ENCODE measurements around the gene NELFB. TPM values are rescaled to one million over a fixed set of nuclear protein-coding genes. Genes with fewer than 3 reads are reported as not detected.
A peak's percentile ranks its signal among the peaks of the same experiment; 100 is the strongest.

NELFB gene
- total and polyA plus RNA-seq, 9 of the 15 experiments (the other 6 are each of a cell fraction or from before 2014, with no cell fraction given), result 0.24 to 84.0 (median 29.7) TPM

DNA sequence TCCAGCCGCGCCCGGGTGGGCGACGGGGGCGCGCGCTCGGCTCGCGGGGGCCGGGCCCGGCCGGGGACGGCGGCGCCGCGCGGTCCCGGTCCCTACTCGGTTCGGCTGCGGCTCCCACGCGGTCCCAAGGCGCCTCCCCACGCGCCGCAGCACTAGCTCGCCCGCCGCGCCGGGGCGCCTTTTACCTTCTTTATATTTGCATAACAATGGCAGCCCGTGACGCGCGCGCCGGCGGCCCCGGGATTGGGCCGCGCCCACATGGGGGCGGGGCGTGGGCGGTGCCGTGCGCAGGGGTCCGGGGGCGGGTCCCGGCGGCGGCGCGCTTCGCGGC is 47.0 kb downstream of the NELFB start, which contains the start of gene NRARP (continued):
- TF ChIP-seq KLF10 (CRISPR knock-in tag; IDR thresholded peaks at IDR 0.05), result no peak
- TF ChIP-seq HEY1 (CRISPR knock-in tag; IDR thresholded peaks at IDR 0.05; ENCODE audit: borderline replicate concordance), result no peak
- TF ChIP-seq PML (IDR thresholded peaks at IDR 0.05; ENCODE audit: low read length), result peak; percentile 28; the same call in 1 of the 2 replicates
- no peak for TF ChIP-seq U2AF1 (optimal IDR thresholded peaks at IDR 0.05; ENCODE audit: low read depth, low read length)
- TF ChIP-seq ZKSCAN3 (CRISPR knock-in tag; IDR thresholded peaks at IDR 0.05), result no peak
- no peak for TF ChIP-seq HNRNPUL1 (IDR thresholded peaks at IDR 0.05; ENCODE audit: low read length)
- no peak for TF ChIP-seq FIP1L1 (IDR thresholded peaks at IDR 0.05; ENCODE audit: low read depth, low read length, poor library complexity, severe bottlenecking)
- no peak for TF ChIP-seq HNRNPH1 (optimal IDR thresholded peaks at IDR 0.05; ENCODE audit: low read depth, low read length)
- peak; percentile 1 for TF ChIP-seq FUS (optimal IDR thresholded peaks at IDR 0.05; ENCODE audit: low read depth, low read length)
- no peak for TF ChIP-seq FOXJ3 (CRISPR knock-in tag; IDR thresholded peaks at IDR 0.05)
- TF ChIP-seq POLR2H (tag; IDR thresholded peaks at IDR 0.05; ENCODE audit: low read depth), result no peak
- TF ChIP-seq ZFP30 (CRISPR knock-in tag; IDR thresholded peaks at IDR 0.05; ENCODE audit: borderline replicate concordance), result no peak
- TF ChIP-seq HNRNPL (IDR thresholded peaks at IDR 0.05; ENCODE audit: low read depth, low read length), result no peak
- TF ChIP-seq ZNF124 (CRISPR knock-in tag; IDR thresholded peaks at IDR 0.05), result no peak
- TF ChIP-seq MBD2 (IDR thresholded peaks at IDR 0.05; ENCODE audit: borderline replicate concordance, low read depth), result no peak
- TF ChIP-seq NR3C1 (CRISPR knock-in tag; IDR thresholded peaks at IDR 0.05), result no peak
- peak; percentile 35; the same call in 1 of the 2 replicates for TF ChIP-seq PHF8 (IDR thresholded peaks at IDR 0.05; ENCODE audit: borderline replicate concordance, low read length)
- TF ChIP-seq RFX5 (IDR thresholded peaks at IDR 0.05; ENCODE audit: low read depth, low read length), result 0 out of 2 replicates have a peak, but pooled peaks have one; percentile 33
- peak; percentile 84 for TF ChIP-seq POLR2AphosphoS5 (IDR thresholded peaks at IDR 0.05; ENCODE audit: control insufficient read depth, insufficient read depth, low read depth, low read length)
- TF ChIP-seq, protein P1, sequence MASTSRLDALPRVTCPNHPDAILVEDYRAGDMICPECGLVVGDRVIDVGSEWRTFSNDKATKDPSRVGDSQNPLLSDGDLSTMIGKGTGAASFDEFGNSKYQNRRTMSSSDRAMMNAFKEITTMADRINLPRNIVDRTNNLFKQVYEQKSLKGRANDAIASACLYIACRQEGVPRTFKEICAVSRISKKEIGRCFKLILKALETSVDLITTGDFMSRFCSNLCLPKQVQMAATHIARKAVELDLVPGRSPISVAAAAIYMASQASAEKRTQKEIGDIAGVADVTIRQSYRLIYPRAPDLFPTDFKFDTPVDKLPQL (IDR thresholded peaks at IDR 0.05; ENCODE audit: extremely low read depth, insufficient read length), result no peak
- no peak for TF ChIP-seq STAT5B (CRISPR knock-in tag; IDR thresholded peaks at IDR 0.05)
- TF ChIP-seq, protein P2, sequence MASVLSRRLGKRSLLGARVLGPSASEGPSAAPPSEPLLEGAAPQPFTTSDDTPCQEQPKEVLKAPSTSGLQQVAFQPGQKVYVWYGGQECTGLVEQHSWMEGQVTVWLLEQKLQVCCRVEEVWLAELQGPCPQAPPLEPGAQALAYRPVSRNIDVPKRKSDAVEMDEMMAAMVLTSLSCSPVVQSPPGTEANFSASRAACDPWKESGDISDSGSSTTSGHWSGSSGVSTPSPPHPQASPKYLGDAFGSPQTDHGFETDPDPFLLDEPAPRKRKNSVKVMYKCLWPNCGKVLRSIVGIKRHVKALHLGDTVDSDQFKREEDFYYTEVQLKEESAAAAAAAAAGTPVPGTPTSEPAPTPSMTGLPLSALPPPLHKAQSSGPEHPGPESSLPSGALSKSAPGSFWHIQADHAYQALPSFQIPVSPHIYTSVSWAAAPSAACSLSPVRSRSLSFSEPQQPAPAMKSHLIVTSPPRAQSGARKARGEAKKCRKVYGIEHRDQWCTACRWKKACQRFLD (CRISPR knock-in tag; IDR thresholded peaks at IDR 0.05), result peak; percentile 66; the same call in 1 of the 2 replicates
- no peak for TF ChIP-seq ZNF324 (CRISPR knock-in tag; IDR thresholded peaks at IDR 0.05)
- TF ChIP-seq RBM17 (IDR thresholded peaks at IDR 0.05; ENCODE audit: borderline replicate concordance, low read depth, low read length), result no peak
- no peak for TF ChIP-seq TEAD4 (IDR thresholded peaks at IDR 0.05; ENCODE audit: low read length)
- no peak for TF ChIP-seq TEAD4 (CRISPR knock-in tag; IDR thresholded peaks at IDR 0.05; ENCODE audit: borderline replicate concordance)
- TF ChIP-seq, protein P3, sequence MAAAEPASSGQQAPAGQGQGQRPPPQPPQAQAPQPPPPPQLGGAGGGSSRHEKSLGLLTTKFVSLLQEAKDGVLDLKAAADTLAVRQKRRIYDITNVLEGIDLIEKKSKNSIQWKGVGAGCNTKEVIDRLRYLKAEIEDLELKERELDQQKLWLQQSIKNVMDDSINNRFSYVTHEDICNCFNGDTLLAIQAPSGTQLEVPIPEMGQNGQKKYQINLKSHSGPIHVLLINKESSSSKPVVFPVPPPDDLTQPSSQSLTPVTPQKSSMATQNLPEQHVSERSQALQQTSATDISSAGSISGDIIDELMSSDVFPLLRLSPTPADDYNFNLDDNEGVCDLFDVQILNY (CRISPR knock-in tag; IDR thresholded peaks at IDR 0.05), result no peak
- no peak for TF ChIP-seq TRIM28 (IDR thresholded peaks at IDR 0.05)
